T-helper 2 cell treated with Interferon-gamma antibody and Interleukin-4, amounts not matched to agents 5 μg/mL and 100 μg/mL, for 36 hours (primary cell): Measurements from ENCODE around the gene TMEM203.

Experiments
- DNase-seq: peaks from one replicate; pipeline ENCODE4 v3.0.0; 2021; ENCODE audit warnings: low spot score
- H3K27ac Mint-ChIP-seq: one replicate; pipeline ENCODE4 v1.8.0; 2021; ENCODE audit warnings: mild to moderate bottlenecking, mixed read lengths
- H3K27me3 Mint-ChIP-seq: one replicate; pipeline ENCODE4 v1.8.0; 2021; ENCODE audit warnings: low read depth, mixed read lengths
- H3K36me3 Mint-ChIP-seq: one replicate; pipeline ENCODE4 v1.8.0; 2021; ENCODE audit warnings: low read depth, mixed read lengths
- H3K4me1 Mint-ChIP-seq: one replicate; pipeline ENCODE4 v1.8.0; 2021; ENCODE audit warnings: low read depth, mixed read lengths
- H3K4me3 Mint-ChIP-seq: one replicate; pipeline ENCODE4 v1.8.0; 2022; ENCODE audit warnings: mild to moderate bottlenecking, moderate library complexity, mixed read lengths
- H3K9me3 Mint-ChIP-seq: one replicate; pipeline ENCODE4 v1.8.0; 2021; ENCODE audit warnings: mixed read lengths

TMEM203 gene

GRCh38 chr9:137236238-137236935 is 30.9 kb upstream of the TMEM203 start:
- Mint-ChIP-seq H3K27ac (no peak overlapping the region), H3K27me3 (peaks cover 2% of the 10 kb centered on the region), H3K9me3 (no peaks in the 10 kb centered on the region), H3K4me3 (no peak overlapping the region), H3K36me3 (peaks cover 3% of the 10 kb centered on the region), H3K4me1 (peaks cover 7% of the 10 kb centered on the region)
- peak; percentile 86 for DNase-seq

DNA sequence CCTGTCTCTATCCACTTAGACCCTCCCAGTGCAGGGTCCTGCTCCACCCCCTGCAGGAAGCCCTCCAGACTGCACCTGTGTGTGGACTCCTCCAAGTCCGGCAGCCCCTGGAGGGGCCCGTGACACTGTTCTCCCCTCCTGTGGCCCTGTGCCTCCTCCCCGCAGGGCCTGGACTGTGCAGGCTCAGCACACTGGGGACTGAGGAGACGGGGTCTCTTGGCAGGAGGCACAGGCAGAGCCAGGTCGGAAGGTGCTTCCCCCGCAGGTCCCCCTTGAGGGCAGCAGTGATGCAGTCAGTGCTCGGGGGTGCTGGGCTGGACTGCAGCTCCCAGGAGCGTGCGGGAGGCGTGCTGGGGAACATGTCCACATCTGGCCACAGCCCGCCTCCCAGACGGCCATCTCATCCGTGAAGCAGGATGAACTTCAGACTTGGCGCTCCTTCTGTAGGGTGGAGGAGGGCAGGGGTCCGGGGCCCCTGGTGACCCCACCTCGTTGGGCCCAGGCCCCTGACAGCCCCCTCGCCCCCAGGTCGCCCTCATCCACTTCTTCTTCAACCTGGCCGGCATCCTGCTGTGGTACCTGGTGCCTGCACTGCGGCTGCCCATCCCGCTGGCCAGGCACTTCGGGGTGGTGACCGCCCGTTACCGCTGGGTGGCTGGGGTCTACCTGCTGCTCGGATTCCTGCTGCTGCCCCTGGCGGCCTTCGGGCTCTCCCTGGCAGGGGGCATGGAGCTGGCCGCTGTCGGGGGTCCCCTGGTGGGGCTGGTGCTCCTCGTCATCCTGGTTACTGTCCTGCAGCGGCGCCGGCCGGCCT is 30.2 kb upstream of the TMEM203 start:
- peaks cover 5% of the 10 kb centered on the region for H3K4me1 Mint-ChIP-seq
- DNase-seq, result no peak
- H3K27ac Mint-ChIP-seq, result no peak overlapping the region
- no peaks in the 10 kb centered on the region for H3K27me3 Mint-ChIP-seq
- no peaks in the 10 kb centered on the region for H3K9me3 Mint-ChIP-seq
- no peak overlapping the region for H3K4me3 Mint-ChIP-seq
- H3K36me3 Mint-ChIP-seq, result no peaks in the 10 kb centered on the region

DNA sequence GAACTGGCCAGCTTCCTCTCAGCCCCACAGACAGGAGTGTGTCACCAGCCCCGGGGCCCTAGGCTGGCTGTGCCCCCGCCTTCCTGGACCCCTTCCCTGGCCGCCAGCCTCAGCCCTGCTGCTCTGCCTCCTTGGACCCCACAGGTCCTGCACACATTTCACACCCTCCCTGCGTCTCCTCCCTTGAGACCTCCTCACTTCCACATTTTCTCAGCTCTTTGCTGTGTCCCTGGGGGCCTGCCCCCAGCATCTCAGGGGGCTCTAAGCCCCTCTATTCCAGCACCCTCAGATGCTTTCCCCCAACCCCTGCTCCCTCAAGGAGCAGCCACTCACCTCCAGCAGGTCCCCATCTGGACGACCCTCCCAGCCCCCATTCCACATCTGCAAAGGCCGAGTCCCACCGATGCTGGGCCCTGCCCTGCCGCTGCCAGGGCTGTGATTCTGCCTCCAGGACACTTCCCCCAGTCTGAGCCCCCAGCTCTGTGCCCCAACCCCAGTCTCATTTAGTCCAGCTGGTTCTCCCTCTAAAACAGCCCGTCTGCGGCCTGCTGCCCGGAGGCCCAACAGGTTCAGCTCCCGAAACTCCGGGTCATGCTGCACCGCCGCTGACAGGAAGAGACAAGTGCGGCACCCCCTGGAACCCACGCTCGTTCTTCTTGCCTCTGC is 29.4 kb upstream of the TMEM203 start:
- H3K27ac Mint-ChIP-seq, result no peak overlapping the region

DNA sequence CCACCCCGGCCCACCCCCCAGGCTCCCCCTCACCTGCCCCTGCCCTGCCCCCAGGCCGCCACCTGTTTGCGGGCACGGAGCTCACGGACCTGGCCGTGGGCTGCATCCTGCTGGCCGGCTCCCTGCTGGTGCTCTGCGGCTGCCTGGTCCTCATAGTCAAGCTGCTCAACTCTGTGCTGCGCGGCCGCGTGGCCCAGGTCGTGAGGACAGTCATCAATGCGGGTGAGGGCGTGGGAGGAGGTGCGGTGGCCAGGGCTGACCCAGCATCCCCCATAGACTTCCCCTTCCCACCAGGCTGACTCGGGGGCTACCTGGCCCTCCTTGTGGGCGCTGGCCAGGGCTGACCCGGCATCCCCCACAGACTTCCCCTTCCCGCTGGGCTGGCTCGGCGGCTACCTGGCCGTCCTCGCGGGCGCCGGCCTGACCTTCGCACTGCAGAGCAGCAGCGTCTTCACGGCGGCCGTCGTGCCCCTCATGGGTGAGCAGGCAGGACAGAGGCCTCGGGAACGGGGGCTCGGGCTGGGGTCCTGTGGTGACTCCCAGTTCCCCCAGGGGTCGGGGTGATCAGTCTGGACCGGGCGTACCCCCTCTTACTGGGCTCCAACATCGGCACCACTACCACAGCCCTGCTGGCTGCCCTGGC is 28.7 kb upstream of the TMEM203 start:
- Mint-ChIP-seq H3K36me3 (no peaks in the 10 kb centered on the region), H3K27me3 (no peaks in the 10 kb centered on the region), H3K4me1 (peaks cover 5% of the 10 kb centered on the region), H3K4me3 (no peak overlapping the region), H3K9me3 (no peaks in the 10 kb centered on the region), H3K27ac (no peak overlapping the region)
- no peak for DNase-seq

More for the DNA sequence above, 29.4 kb upstream of the TMEM203 start:
- Mint-ChIP-seq H3K9me3 (no peaks in the 10 kb centered on the region), H3K27me3 (no peaks in the 10 kb centered on the region), H3K4me1 (peaks cover 5% of the 10 kb centered on the region), H3K36me3 (no peaks in the 10 kb centered on the region), H3K4me3 (no peak overlapping the region)
- DNase-seq, result no peak

DNA sequence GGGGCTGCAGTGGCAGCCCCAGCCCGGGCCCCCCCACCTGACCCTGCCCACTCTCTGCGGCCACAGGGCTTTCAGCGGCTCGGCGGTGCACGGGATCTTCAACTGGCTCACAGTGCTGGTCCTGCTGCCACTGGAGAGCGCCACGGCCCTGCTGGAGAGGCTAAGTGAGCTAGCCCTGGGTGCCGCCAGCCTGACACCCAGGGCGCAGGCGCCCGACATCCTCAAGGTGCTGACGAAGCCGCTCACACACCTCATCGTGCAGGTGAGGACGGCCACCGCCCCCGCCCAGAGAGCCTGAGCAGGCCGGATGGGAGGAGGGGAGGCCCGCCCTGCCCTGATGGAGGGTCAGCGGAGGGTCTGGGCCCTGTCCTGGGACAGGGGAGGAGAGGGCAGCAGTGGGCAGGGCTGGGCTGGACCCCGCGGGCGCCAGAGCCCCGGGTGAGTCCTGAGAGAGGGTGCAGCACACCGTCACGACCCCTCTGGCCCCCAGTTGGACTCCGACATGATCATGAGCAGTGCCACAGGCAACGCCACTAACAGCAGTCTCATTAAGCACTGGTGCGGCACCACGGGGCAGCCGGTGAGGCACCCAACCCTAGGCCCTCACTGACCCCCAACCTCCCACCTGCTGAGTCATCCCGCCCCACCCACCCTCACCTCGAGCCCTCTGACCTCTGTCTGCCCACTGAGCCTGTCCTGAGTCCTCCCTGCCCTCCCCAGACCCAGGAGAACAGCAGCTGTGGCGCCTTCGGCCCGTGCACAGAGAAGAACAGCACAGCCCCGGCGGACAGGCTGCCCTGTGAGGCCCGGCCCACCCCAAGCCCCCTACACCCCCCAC is 27.9 kb upstream of the TMEM203 start:
- Mint-ChIP-seq H3K9me3 (no peaks in the 10 kb centered on the region), H3K27me3 (no peaks in the 10 kb centered on the region), H3K27ac (no peak overlapping the region), H3K4me1 (no peaks in the 10 kb centered on the region), H3K4me3 (no peak overlapping the region), H3K36me3 (no peaks in the 10 kb centered on the region)
- no peak for DNase-seq

- Mint-ChIP-seq H3K27me3 (peaks cover 2% of the 10 kb centered on the region), H3K9me3 (no peaks in the 10 kb centered on the region), H3K27ac (no peak overlapping the region), H3K4me1 (peaks cover 2% of the 10 kb centered on the region), H3K4me3 (no peak overlapping the region), H3K36me3 (no peaks in the 10 kb centered on the region)
- no peak for DNase-seq
Observed at GRCh38 chr9:137232510-137232909, 27.1 kb upstream of the TMEM203 start.

GRCh38 chr9:137232101-137232500 is 26.7 kb upstream of the TMEM203 start:
- H3K27ac Mint-ChIP-seq, result no peak overlapping the region
- no peaks in the 10 kb centered on the region for H3K9me3 Mint-ChIP-seq
- H3K4me3 Mint-ChIP-seq, result no peak overlapping the region
- H3K4me1 Mint-ChIP-seq, result peaks cover 2% of the 10 kb centered on the region
- H3K27me3 Mint-ChIP-seq, result peaks cover 2% of the 10 kb centered on the region
- H3K36me3 Mint-ChIP-seq, result no peaks in the 10 kb centered on the region
- no peak for DNase-seq

GRCh38 chr9:137231372-137232039 is 26.1 kb upstream of the TMEM203 start:
- Mint-ChIP-seq H3K36me3 (no peaks in the 10 kb centered on the region), H3K27me3 (peaks cover 2% of the 10 kb centered on the region), H3K4me1 (peaks cover 2% of the 10 kb centered on the region), H3K27ac (no peak overlapping the region), H3K9me3 (no peaks in the 10 kb centered on the region), H3K4me3 (no peak overlapping the region)
- DNase-seq, result no peak

- peaks cover 2% of the 10 kb centered on the region for H3K27me3 Mint-ChIP-seq
- peaks cover 2% of the 10 kb centered on the region for H3K4me1 Mint-ChIP-seq
- no peak for DNase-seq
- H3K36me3 Mint-ChIP-seq, result no peaks in the 10 kb centered on the region
- H3K9me3 Mint-ChIP-seq, result no peaks in the 10 kb centered on the region
- H3K27ac Mint-ChIP-seq, result no peak within 1 kb of the TSS
- H3K4me3 Mint-ChIP-seq, result no peak within 1 kb of the TSS
Observed at GRCh38 chr9:137230705-137231371, 25.4 kb upstream of the TMEM203 start, which contains the start of gene SLC34A3. TSS of gene SLC34A3 (plus strand) at chr9:137230901. CDS start at chr9:137231703, 802 bp downstream.

- peaks cover 2% of the 10 kb centered on the region for H3K4me1 Mint-ChIP-seq
- no peak overlapping the region for H3K27ac Mint-ChIP-seq
- no peak for DNase-seq
- no peaks in the 10 kb centered on the region for H3K36me3 Mint-ChIP-seq
- H3K9me3 Mint-ChIP-seq, result no peaks in the 10 kb centered on the region
- peaks cover 2% of the 10 kb centered on the region for H3K27me3 Mint-ChIP-seq
- H3K4me3 Mint-ChIP-seq, result no peak overlapping the region
Observed at GRCh38 chr9:137229903-137230704, 24.7 kb upstream of the TMEM203 start.

DNA sequence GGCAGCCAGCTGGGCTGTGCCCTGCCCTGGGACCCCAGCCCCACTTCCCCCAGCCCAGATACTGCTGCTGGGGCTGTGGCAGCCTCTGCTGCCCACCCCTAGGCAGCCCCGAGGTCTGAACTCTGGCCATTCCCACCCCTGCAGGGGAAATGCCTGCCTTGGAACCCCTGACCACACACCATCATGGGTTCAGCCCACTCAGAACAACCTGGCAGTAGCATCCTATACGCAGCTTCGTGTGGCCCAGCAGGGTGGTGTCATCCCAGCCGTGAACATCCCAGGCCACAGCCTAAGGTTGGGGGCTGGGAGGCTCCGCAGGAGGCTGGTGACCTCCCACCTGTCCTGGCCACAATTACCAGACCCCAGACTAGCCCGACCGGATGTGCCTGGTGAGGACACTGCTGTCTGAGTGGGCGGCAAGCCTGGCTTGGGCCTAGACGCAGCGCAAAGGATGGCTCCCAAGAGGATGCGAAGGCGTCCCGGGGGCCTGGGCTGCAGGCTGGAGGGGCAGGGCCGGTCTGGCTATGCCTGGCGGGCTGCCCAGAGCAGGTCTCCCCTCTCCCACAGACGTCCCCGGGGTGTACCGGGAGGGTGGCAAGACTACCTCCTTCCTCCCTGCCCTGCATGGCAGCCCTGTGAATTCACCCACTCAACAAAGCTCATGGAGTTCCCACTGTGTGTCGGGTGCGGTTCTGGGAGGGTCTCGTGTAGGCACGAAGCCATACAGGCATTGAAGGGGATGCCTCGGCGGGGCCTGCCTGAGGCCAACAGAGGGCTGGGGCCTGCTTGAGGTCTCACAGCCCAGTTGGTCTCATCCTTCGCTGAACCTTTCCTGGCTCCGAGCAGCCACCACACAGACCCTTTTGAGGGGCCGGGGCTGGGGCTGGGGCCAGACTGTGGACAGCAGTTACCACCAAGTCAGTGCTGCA is 23.8 kb upstream of the TMEM203 start:
- Mint-ChIP-seq H3K27me3 (peaks cover 2% of the 10 kb centered on the region), H3K36me3 (no peaks in the 10 kb centered on the region), H3K9me3 (no peaks in the 10 kb centered on the region), H3K27ac (no peak overlapping the region), H3K4me3 (no peak overlapping the region), H3K4me1 (peaks cover 2% of the 10 kb centered on the region)
- no peak for DNase-seq
